Omental fat pad (tissue), 4 donors: ENCODE measurements around the gene FOXR2. TPM values are rescaled to one million over a fixed set of nuclear protein-coding genes. Genes with fewer than 3 reads are reported as not detected.

Source experiments
- ATAC-seq: fragments of 150-250 bp; one replicate; pipeline ENCODE4 v1.9.1; 2016; ENCODE audit warnings: mild to moderate bottlenecking, moderate library complexity; ENCODE audit not compliant: low FRiP score
- DNase-seq: peaks from one replicate; pipeline ENCODE4 v3.0.0-alpha.2; 2019; ENCODE audit warnings: low spot score
- small RNA-seq: library from RNA; depleted of rRNA; stranded (forward); fragments of <200 nt; gene quantifications from one replicate; pipeline ENCODE3, GENCODE V24; 2016
- total RNA-seq, 4 donors: library from RNA; depleted of rRNA; stranded (reverse); fragments of >200 nt; gene quantifications; one replicate each; pipeline ENCODE4 v1.1.0, GENCODE V29; 2016
- TF ChIP-seq, protein P1 (sequence below), 3 donors: fragments of 450-650 bp; IDR thresholded peaks; one replicate each; pipeline ENCODE4 v1.5.1; 2016 to 2017; ENCODE audit warnings: antibody characterized with exemption in 3 of 3, mild to moderate bottlenecking in 3 of 3, moderate library complexity in 2 of 3

The FOXR2 gene
- total RNA-seq, 4 donors from 2014 or later: not detected

DNA sequence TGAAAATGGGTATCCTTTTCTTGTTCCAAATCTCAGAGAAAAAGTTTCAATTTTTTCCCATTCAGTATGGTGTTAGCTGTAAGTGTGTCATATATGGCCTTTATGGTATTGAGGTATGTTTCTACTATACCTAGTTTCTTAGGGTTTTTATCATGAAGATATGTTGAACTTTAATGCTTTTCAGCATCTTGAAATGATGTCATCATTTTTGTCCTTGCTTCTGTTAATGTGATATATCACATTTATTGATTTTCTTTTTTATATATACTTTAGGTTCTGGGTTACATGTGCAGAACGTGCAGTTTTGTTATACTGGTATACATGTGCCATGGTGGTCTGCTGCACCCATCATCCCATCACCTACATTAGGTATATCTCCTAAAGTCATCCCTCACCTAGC, 44.9 kb downstream of the FOXR2 start:
- DNase-seq (no peak), ATAC-seq (no peak)
- TF ChIP-seq, protein P1, sequence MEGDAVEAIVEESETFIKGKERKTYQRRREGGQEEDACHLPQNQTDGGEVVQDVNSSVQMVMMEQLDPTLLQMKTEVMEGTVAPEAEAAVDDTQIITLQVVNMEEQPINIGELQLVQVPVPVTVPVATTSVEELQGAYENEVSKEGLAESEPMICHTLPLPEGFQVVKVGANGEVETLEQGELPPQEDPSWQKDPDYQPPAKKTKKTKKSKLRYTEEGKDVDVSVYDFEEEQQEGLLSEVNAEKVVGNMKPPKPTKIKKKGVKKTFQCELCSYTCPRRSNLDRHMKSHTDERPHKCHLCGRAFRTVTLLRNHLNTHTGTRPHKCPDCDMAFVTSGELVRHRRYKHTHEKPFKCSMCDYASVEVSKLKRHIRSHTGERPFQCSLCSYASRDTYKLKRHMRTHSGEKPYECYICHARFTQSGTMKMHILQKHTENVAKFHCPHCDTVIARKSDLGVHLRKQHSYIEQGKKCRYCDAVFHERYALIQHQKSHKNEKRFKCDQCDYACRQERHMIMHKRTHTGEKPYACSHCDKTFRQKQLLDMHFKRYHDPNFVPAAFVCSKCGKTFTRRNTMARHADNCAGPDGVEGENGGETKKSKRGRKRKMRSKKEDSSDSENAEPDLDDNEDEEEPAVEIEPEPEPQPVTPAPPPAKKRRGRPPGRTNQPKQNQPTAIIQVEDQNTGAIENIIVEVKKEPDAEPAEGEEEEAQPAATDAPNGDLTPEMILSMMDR (IDR thresholded peaks at IDR 0.05): no peak

Small RNAs within 50 kb of the gene (small RNA-seq; reads per million reads assigned to genes)
- not detected for gene RF00019

Other genes with a start within 250 kb of the FOXR2 start
- gene MAGEH1, start 171.3 kb upstream of the FOXR2 start, total RNA-seq: 10 to 100 TPM; 16.0 to 38.0 (median 30.5) TPM
- 1 to 10 TPM; 1.1 to 2.7 (median 1.7) TPM for gene USP51, start 133.6 kb upstream of the FOXR2 start, total RNA-seq
- 10 to 100 TPM in 3 of 4 donors, 1 to 10 TPM in 1; 9.5 to 25.9 (median 16.4) TPM for gene RRAGB, start 94.3 kb downstream of the FOXR2 start, total RNA-seq